Muscle of leg (tissue), 11 donors: Measurements from ENCODE around the gene CHST13. TPM values are rescaled to one million over a fixed set of nuclear protein-coding genes. Genes with fewer than 3 reads are reported as not detected.

ENCODE experiments used
- DNase-seq: peaks from one replicate; pipeline ENCODE4 v3.0.0; 2013
- H3K27ac ChIP-seq: one replicate; pipeline ENCODE4 v1.5.1; 2013; ENCODE audit warnings: mild to moderate bottlenecking, low read length, control low read depth
- H3K27me3 ChIP-seq: one replicate; pipeline ENCODE4 v1.6.1; 2013; ENCODE audit warnings: low read length; ENCODE audit not compliant: control insufficient read depth, insufficient read depth
- H3K36me3 ChIP-seq: one replicate; pipeline ENCODE4 v1.6.1; 2013; ENCODE audit warnings: low read length; ENCODE audit not compliant: control insufficient read depth, insufficient read depth
- H3K4me1 ChIP-seq: one replicate; pipeline ENCODE4 v1.6.1; 2013; ENCODE audit warnings: low read length; ENCODE audit not compliant: control insufficient read depth, insufficient read depth
- H3K4me3 ChIP-seq: one replicate; pipeline ENCODE4 v1.5.1; 2013; ENCODE audit warnings: low read length, control low read depth
- H3K9me3 ChIP-seq: replicated peaks from 2 replicates; pipeline ENCODE4 v1.6.1; 2013; ENCODE audit warnings: low read depth, low read length; ENCODE audit not compliant: control insufficient read depth
- WGBS: methylation state at CpG from one replicate; pipeline ENCODE4 v1.1.5; 2013; ENCODE audit warnings: missing lambda C conversion rate; ENCODE audit not compliant: insufficient coverage; 5-methylcytosine and 5-hydroxymethylcytosine counted together
- polyA plus RNA-seq, 8 donors: library from polyadenylated mRNA; unstranded; fragments of 120-200 nt; gene quantifications; one replicate each; pipeline versions ENCODE4 v1.2.1 to v1.2.3, GENCODE V29; 2013; ENCODE audit warnings: inconsistent platforms in 1 of 8, low replicate concordance in 1 of 8; ENCODE audit not compliant: insufficient read length in 8 of 8, insufficient read depth in 1 of 8
- total RNA-seq: library from RNA; stranded (reverse); fragments of 120-200 nt; gene quantifications from one replicate; pipeline ENCODE4 v1.2.4, GENCODE V29; 2013

The CHST13 gene
- total and polyA plus RNA-seq, 9 donors = 0.10 to 2.4 (median 0.23) TPM; not detected in 1

- DNase-seq = no peak
- H3K9me3 ChIP-seq = no peaks in the 10 kb centered on the region
- no peaks in the 10 kb centered on the region for H3K27me3 ChIP-seq
- no peak overlapping the region for H3K27ac ChIP-seq
- no peak overlapping the region for H3K4me3 ChIP-seq
- no peaks in the 10 kb centered on the region for H3K4me1 ChIP-seq
- no peaks in the 10 kb centered on the region for H3K36me3 ChIP-seq
- WGBS = 55% methylated on average over 3 of the region's 3 CpGs
These were observed 44.9 kb downstream of the CHST13 start for GRCh38 chr3:126568776-126569342.

- Histone ChIP-seq H3K27ac (no peak overlapping the region), H3K36me3 (no peaks in the 10 kb centered on the region), H3K4me1 (no peaks in the 10 kb centered on the region), H3K9me3 (no peaks in the 10 kb centered on the region), H3K4me3 (no peak overlapping the region), H3K27me3 (no peaks in the 10 kb centered on the region)
- no peak for DNase-seq
- WGBS = 86% methylated on average over 6 of the region's 9 CpGs
These were observed 45.5 kb downstream of the CHST13 start for GRCh38 chr3:126569390-126569975.

GRCh38 chr3:126570103-126570541 is 46.2 kb downstream of the CHST13 start:
- DNase-seq = no peak
- no peaks in the 10 kb centered on the region for H3K4me1 ChIP-seq
- 74% methylated on average over 3 of the region's 6 CpGs for WGBS
- H3K9me3 ChIP-seq = no peaks in the 10 kb centered on the region
- H3K27me3 ChIP-seq = no peaks in the 10 kb centered on the region
- no peak overlapping the region for H3K27ac ChIP-seq
- no peak overlapping the region for H3K4me3 ChIP-seq
- H3K36me3 ChIP-seq = no peaks in the 10 kb centered on the region

GRCh38 chr3:126571078-126571477 is 47.1 kb downstream of the CHST13 start:
- no peak for DNase-seq

GRCh38 chr3:126573492-126574117 is 49.6 kb downstream of the CHST13 start:
- 80% methylated on average over 14 of the region's 15 CpGs for WGBS
- H3K36me3 ChIP-seq = no peaks in the 10 kb centered on the region
- no peak overlapping the region for H3K4me3 ChIP-seq
- H3K9me3 ChIP-seq = no peaks in the 10 kb centered on the region
- no peaks in the 10 kb centered on the region for H3K4me1 ChIP-seq
- no peak for DNase-seq
- H3K27ac ChIP-seq = no peak overlapping the region
- no peaks in the 10 kb centered on the region for H3K27me3 ChIP-seq

More at GRCh38 chr3:126571078-126571477, 47.1 kb downstream of the CHST13 start:
- Histone ChIP-seq H3K4me1 (no peaks in the 10 kb centered on the region), H3K36me3 (no peaks in the 10 kb centered on the region), H3K4me3 (no peak overlapping the region), H3K27ac (no peak overlapping the region), H3K9me3 (no peaks in the 10 kb centered on the region), H3K27me3 (no peaks in the 10 kb centered on the region)
- WGBS = 86% methylated on average over 6 of the region's 7 CpGs

GRCh38 chr3:126577261-126577660 is 53.3 kb downstream of the CHST13 start:
- 84% methylated on average over 2 of the region's 2 CpGs for WGBS
- Histone ChIP-seq H3K27me3 (no peaks in the 10 kb centered on the region), H3K4me1 (no peaks in the 10 kb centered on the region), H3K9me3 (peaks cover 3% of the 10 kb centered on the region), H3K36me3 (no peaks in the 10 kb centered on the region), H3K4me3 (no peak overlapping the region), H3K27ac (no peak overlapping the region)
- DNase-seq = no peak

GRCh38 chr3:126578702-126579101 is 54.7 kb downstream of the CHST13 start:
- Histone ChIP-seq H3K4me3 (no peak overlapping the region), H3K27ac (no peak overlapping the region), H3K9me3 (peaks cover 3% of the 10 kb centered on the region), H3K27me3 (no peaks in the 10 kb centered on the region), H3K4me1 (no peaks in the 10 kb centered on the region), H3K36me3 (no peaks in the 10 kb centered on the region)
- DNase-seq = no peak
- 100% methylated on average over 1 of the region's 7 CpGs for WGBS

- WGBS = 92% methylated on average over 2 of the region's 5 CpGs
- Histone ChIP-seq H3K4me3 (no peak overlapping the region), H3K4me1 (no peaks in the 10 kb centered on the region), H3K9me3 (peaks cover 3% of the 10 kb centered on the region), H3K27me3 (no peaks in the 10 kb centered on the region), H3K36me3 (no peaks in the 10 kb centered on the region), H3K27ac (no peak overlapping the region)
- no peak for DNase-seq
These were observed 56.8 kb downstream of the CHST13 start for GRCh38 chr3:126580746-126581145.

- Histone ChIP-seq H3K27me3 (no peaks in the 10 kb centered on the region), H3K36me3 (no peaks in the 10 kb centered on the region), H3K9me3 (peaks cover 3% of the 10 kb centered on the region), H3K4me3 (no peak overlapping the region), H3K4me1 (no peaks in the 10 kb centered on the region), H3K27ac (no peak overlapping the region)
- no CpG with 5 or more reads among the region's 2 CpGs for WGBS
- DNase-seq = no peak
These were observed 57.6 kb downstream of the CHST13 start for GRCh38 chr3:126581569-126581968.

GRCh38 chr3:126582311-126582710 is 58.4 kb downstream of the CHST13 start:
- no peak overlapping the region for H3K4me3 ChIP-seq
- DNase-seq = no peak
- H3K36me3 ChIP-seq = no peaks in the 10 kb centered on the region
- no peaks in the 10 kb centered on the region for H3K27me3 ChIP-seq
- WGBS = 64% methylated on average over 2 of the region's 4 CpGs
- peaks cover 3% of the 10 kb centered on the region for H3K9me3 ChIP-seq
- no peak overlapping the region for H3K27ac ChIP-seq
- no peaks in the 10 kb centered on the region for H3K4me1 ChIP-seq
